ENCODE measurements around the gene PDE4C.

GRCh38 chr19:18254546-18255503 is 28.6 kb upstream of the PDE4C start:
- TF ChIP-seq CTCF (tag by site-specific recombination; IDR thresholded peaks at IDR 0.05) (no peak), SP2 (tag by site-specific recombination; IDR thresholded peaks at IDR 0.05) (no peak), KLF7 (tag by site-specific recombination; IDR thresholded peaks at IDR 0.05; ENCODE audit: borderline replicate concordance) (no peak), ZFP37 (tag by site-specific recombination; IDR thresholded peaks at IDR 0.05) (no peak), ZSCAN5A (tag by site-specific recombination; IDR thresholded peaks at IDR 0.05) (no peak), ZNF660 (tag by site-specific recombination; IDR thresholded peaks at IDR 0.05) (no peak)

Data from HEK293 (cell line).